HepG2 (cell line): ENCODE measurements around the gene MIF. TPM values are rescaled to one million over a fixed set of nuclear protein-coding genes. Genes with fewer than 3 reads are reported as not detected.

Experiments
- CAMTA2 ChIP-seq: sonication (generic); formaldehyde crosslinking; IDR thresholded peaks from 2 replicates; pipeline ENCODE4 v1.4.0; 2020; ENCODE audit warnings: mild to moderate bottlenecking, missing genetic modification reagents, borderline replicate concordance
- HES4 ChIP-seq: sonication (generic); formaldehyde crosslinking; IDR thresholded peaks from 2 replicates; pipeline ENCODE4 v1.9.0; 2021; ENCODE audit warnings: mild to moderate bottlenecking, missing genetic modification reagents, borderline replicate concordance
- IKZF4 ChIP-seq: sonication (generic); formaldehyde crosslinking; IDR thresholded peaks from 2 replicates; pipeline ENCODE4 v1.5.1; 2020; ENCODE audit warnings: borderline replicate concordance, mild to moderate bottlenecking, low read depth, missing genetic modification reagents; ENCODE audit errors: not compliant biosample characterization
- KLF13 ChIP-seq: sonication (generic); formaldehyde crosslinking; IDR thresholded peaks from 2 replicates; pipeline ENCODE4 v1.4.0; 2020; ENCODE audit warnings: mild to moderate bottlenecking, missing genetic modification reagents
- LCORL ChIP-seq, 2 experiments: fragments of 450-650 bp in 1 of 2; sonication (generic) in 1 of 2; formaldehyde crosslinking in 1 of 2; IDR thresholded peaks; 2 replicates each; pipeline versions ENCODE4 v1.5.0 to v1.6.1; 2017 to 2020; ENCODE audit warnings: antibody characterized with exemption in 1 of 2, missing genetic modification reagents in 1 of 2
- MIER2 ChIP-seq: IDR thresholded peaks from 2 replicates; pipeline ENCODE4 v1.6.1; 2016; ENCODE audit warnings: missing biosample characterization, missing genetic modification reagents
- RXRA ChIP-seq: sonication (generic); formaldehyde crosslinking; IDR thresholded peaks from 2 replicates; pipeline ENCODE4 v1.5.1; 2020; ENCODE audit warnings: missing genetic modification reagents
- SOX5 ChIP-seq: IDR thresholded peaks from 2 replicates; pipeline ENCODE4 v1.6.1; 2016; ENCODE audit warnings: borderline replicate concordance
- TAF1 ChIP-seq: sonication (generic); formaldehyde crosslinking; IDR thresholded peaks from 2 replicates; pipeline ENCODE4 v1.4.0; 2020; ENCODE audit warnings: missing genetic modification reagents
- polyA plus RNA-seq, 8 experiments: library from polyadenylated mRNA; depleted of rRNA in 3 of 8; stranded (reverse) in 7 of 8; unstranded in 1 of 8; fragments of >200 nt; fragmentation: Illumina TruSeq in 4 of 8; extraction: Trizol in 4 of 8; gene quantifications; 2 replicates each; pipeline versions ENCODE4 v1.2.1 to v1.2.3, GENCODE V29; 2011 to 2016; ENCODE audit warnings: low read depth in 4 of 8, missing spikeins in 1 of 8, mixed read lengths in 1 of 8; ENCODE audit not compliant: insufficient read depth in 1 of 8
- total RNA-seq, 5 experiments: library from RNA; depleted of rRNA; stranded (reverse); fragments of >200 nt; fragmentation: Illumina TruSeq; extraction: Trizol; gene quantifications; 2 replicates each; pipeline ENCODE4 v1.2.3, GENCODE V29; 2016; ENCODE audit warnings: low read depth in 1 of 5
- TF ChIP-seq, protein P1 (sequence below): sonication (generic); formaldehyde crosslinking; IDR thresholded peaks from 2 replicates; pipeline ENCODE4 v1.5.0; 2020; ENCODE audit warnings: mild to moderate bottlenecking, missing genetic modification reagents
- TF ChIP-seq, protein P2 (sequence below), 2 experiments: sonication (generic) in 1 of 2; formaldehyde crosslinking in 1 of 2; IDR thresholded peaks; 2 replicates each; pipeline versions ENCODE4 v1.5.1 to v1.6.1; 2011 to 2020; ENCODE audit warnings: borderline replicate concordance in 1 of 2, low read depth in 1 of 2, low read length in 1 of 2, mild to moderate bottlenecking in 1 of 2, missing genetic modification reagents in 1 of 2, moderate library complexity in 1 of 2
- TF ChIP-seq, protein P3 (sequence below): IDR thresholded peaks from 2 replicates; pipeline ENCODE4 v1.6.1; 2016; ENCODE audit warnings: low read depth

Gene MIF
- total and polyA plus RNA-seq, 2 of the 13 experiments (the other 11 are each of a cell fraction or from before 2014, with no cell fraction given): 634 to 675 TPM

- TF ChIP-seq, protein P1, sequence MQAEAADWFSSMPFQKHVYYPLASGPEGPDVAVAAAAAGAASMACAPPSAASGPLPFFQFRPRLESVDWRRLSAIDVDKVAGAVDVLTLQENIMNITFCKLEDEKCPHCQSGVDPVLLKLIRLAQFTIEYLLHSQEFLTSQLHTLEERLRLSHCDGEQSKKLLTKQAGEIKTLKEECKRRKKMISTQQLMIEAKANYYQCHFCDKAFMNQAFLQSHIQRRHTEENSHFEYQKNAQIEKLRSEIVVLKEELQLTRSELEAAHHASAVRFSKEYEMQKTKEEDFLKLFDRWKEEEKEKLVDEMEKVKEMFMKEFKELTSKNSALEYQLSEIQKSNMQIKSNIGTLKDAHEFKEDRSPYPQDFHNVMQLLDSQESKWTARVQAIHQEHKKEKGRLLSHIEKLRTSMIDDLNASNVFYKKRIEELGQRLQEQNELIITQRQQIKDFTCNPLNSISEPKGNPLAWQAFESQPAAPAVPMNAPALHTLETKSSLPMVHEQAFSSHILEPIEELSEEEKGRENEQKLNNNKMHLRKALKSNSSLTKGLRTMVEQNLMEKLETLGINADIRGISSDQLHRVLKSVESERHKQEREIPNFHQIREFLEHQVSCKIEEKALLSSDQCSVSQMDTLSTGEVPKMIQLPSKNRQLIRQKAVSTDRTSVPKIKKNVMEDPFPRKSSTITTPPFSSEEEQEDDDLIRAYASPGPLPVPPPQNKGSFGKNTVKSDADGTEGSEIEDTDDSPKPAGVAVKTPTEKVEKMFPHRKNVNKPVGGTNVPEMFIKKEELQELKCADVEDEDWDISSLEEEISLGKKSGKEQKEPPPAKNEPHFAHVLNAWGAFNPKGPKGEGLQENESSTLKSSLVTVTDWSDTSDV (CRISPR knock-in tag): no peak
- TF ChIP-seq MIER2 (CRISPR knock-in tag) (no peak), KLF13 (CRISPR knock-in tag) (no peak), TAF1 (CRISPR knock-in tag) (no peak), RXRA (CRISPR knock-in tag) (no peak), HES4 (no peak), LCORL (IDR thresholded peaks at IDR 0.05) (no peak), LCORL (CRISPR knock-in tag; IDR thresholded peaks at IDR 0.05) (peak; percentile 56), CAMTA2 (no peak), IKZF4 (CRISPR knock-in tag) (no peak), SOX5 (CRISPR knock-in tag) (peak; percentile 63)
- TF ChIP-seq, protein P2, sequence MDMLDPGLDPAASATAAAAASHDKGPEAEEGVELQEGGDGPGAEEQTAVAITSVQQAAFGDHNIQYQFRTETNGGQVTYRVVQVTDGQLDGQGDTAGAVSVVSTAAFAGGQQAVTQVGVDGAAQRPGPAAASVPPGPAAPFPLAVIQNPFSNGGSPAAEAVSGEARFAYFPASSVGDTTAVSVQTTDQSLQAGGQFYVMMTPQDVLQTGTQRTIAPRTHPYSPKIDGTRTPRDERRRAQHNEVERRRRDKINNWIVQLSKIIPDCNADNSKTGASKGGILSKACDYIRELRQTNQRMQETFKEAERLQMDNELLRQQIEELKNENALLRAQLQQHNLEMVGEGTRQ (IDR thresholded peaks at IDR 0.05; ENCODE audit: low read depth, low read length): no peak
- TF ChIP-seq, protein P2 (CRISPR knock-in tag; IDR thresholded peaks at IDR 0.05; ENCODE audit: borderline replicate concordance): no peak
- TF ChIP-seq, protein P3, sequence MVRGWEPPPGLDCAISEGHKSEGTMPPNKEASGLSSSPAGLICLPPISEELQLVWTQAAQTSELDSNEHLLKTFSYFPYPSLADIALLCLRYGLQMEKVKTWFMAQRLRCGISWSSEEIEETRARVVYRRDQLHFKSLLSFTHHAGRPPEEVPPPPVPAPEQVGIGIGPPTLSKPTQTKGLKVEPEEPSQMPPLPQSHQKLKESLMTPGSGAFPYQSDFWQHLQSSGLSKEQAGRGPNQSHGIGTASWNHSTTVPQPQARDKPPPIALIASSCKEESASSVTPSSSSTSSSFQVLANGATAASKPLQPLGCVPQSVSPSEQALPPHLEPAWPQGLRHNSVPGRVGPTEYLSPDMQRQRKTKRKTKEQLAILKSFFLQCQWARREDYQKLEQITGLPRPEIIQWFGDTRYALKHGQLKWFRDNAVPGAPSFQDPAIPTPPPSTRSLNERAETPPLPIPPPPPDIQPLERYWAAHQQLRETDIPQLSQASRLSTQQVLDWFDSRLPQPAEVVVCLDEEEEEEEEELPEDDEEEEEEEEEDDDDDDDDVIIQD (CRISPR knock-in tag): no peak
Measured at GRCh38 chr22:23938328-23939016, 44.3 kb downstream of the MIF start (continued).
